ENCODE data around the gene PTBP3. TPM values are rescaled to one million over a fixed set of nuclear protein-coding genes. Genes with fewer than 3 reads are reported as not detected.

The PTBP3 gene
- 6.1 and 7.5 TPM in 2 replicates for polyA plus RNA-seq (2012; rRNA removed)
- 8.5 and 8.7 TPM in 2 replicates for polyA plus RNA-seq (2012; cell fraction: cytosol; rRNA removed)
- 11.6 and 33.9 TPM in 2 replicates for polyA plus RNA-seq (2012; cell fraction: nucleus; rRNA removed)

GRCh38 chr9:112332977-112333638 is at the start of gene PTBP3:
Gene PTBP3, minus strand, starts transcription at chr9:112333619. Its CDS starts 35,754 bp downstream, at chr9:112297865.
- H3K79me2 ChIP-seq (ENCODE audit: insufficient read depth), result peaks cover 47% of the 10 kb centered on the region
- H3K9me2 ChIP-seq, result no peaks in the 10 kb centered on the region
- H4K20me1 ChIP-seq (ENCODE audit: insufficient read depth), result peaks cover 41% of the 10 kb centered on the region
- H3F3A ChIP-seq (replicated peaks; ENCODE audit: insufficient read depth), result peaks cover 22% of the 10 kb centered on the region
- 0% methylated on average over 17 of the region's 90 CpGs for WGBS (ENCODE audit: low lambda C conversion rate)
- no peaks in the 10 kb centered on the region for H3K27me3 ChIP-seq (ENCODE audit: insufficient read depth)
- H3K4me3 ChIP-seq (ENCODE audit: low read depth in 2 of 2, low read length in 1 of 2), result peak within 1 kb of the TSS; percentile 93 to 99
- no peak for TF ChIP-seq RFX5 (IDR thresholded peaks at IDR 0.05; ENCODE audit: low read length)
- no peak for TF ChIP-seq GATA2 (CRISPR knock-in tag; IDR thresholded peaks at IDR 0.05)
- peak; percentile 58; the same call in 1 of the 2 replicates for TF ChIP-seq POLR2AphosphoS5 (IDR thresholded peaks at IDR 0.05; ENCODE audit: low read depth, low read length)
- TF ChIP-seq MAX (IDR thresholded peaks at IDR 0.05; ENCODE audit: low read depth), result peak; percentile 83
- no peak for TF ChIP-seq PBX3 (IDR thresholded peaks at IDR 0.05)
- TF ChIP-seq TCF12 (IDR thresholded peaks at IDR 0.05), result 0 out of 2 replicates have a peak, but pooled peaks have one; percentile 10
- peak; percentile 60; the same call in 1 of the 2 replicates for TF ChIP-seq YY1 (IDR thresholded peaks at IDR 0.05; ENCODE audit: low read depth)
- no peak; the same call in 1 of the 2 replicates for TF ChIP-seq USF1 (IDR thresholded peaks at IDR 0.05; ENCODE audit: borderline replicate concordance, low read depth)
- no peak for TF ChIP-seq USF2 (IDR thresholded peaks at IDR 0.05; ENCODE audit: borderline replicate concordance, low read depth, low read length)
- no peak for TF ChIP-seq EZH2phosphoT487 (IDR thresholded peaks at IDR 0.05; ENCODE audit: borderline replicate concordance, low read depth)
- no peak for TF ChIP-seq CHD2 (IDR thresholded peaks at IDR 0.05; ENCODE audit: low read length, partially characterized antibody)
- TF ChIP-seq RXRA (IDR thresholded peaks at IDR 0.05; ENCODE audit: borderline replicate concordance, low read depth), result no peak
- peak; percentile 77 for TF ChIP-seq TAF1 (IDR thresholded peaks at IDR 0.05; ENCODE audit: borderline replicate concordance, low read depth, low read length)
- no peak for TF ChIP-seq NFIC (IDR thresholded peaks at IDR 0.05; ENCODE audit: borderline replicate concordance)
- no peak; the same call in none of the 2 replicates for TF ChIP-seq MXI1 (IDR thresholded peaks at IDR 0.05; ENCODE audit: low read depth, low read length)
- peaks cover 3 to 16% of the 10 kb centered on the region in 2 experiments; a peak in 3 of 4 replicates for H3K4me1 ChIP-seq (ENCODE audit: control insufficient read depth in 1 of 2, insufficient read depth in 2 of 2, low read depth in 1 of 2, low read length in 1 of 2)
- peak within 1 kb of the TSS; percentile 95 to 96 for H3K27ac ChIP-seq (ENCODE audit: low read depth in 2 of 2, low read length in 1 of 2)
- peaks cover 0 to 7% of the 10 kb centered on the region in 2 experiments for H3K36me3 ChIP-seq (replicated peaks in 1 of 2; ENCODE audit: control insufficient read depth in 1 of 2, insufficient read depth in 2 of 2, low read length in 1 of 2)
- H3K4me2 ChIP-seq, result peak within 1 kb of the TSS; percentile 91
- peak within 1 kb of the TSS; percentile 93 for H2AFZ ChIP-seq (ENCODE audit: low read depth)
- H3K9me3 ChIP-seq, result no peaks in the 10 kb centered on the region
- CTCF ChIA-PET, result interaction anchor here (0.8 to 5.2 kb wide), 19 partner anchors 11 to 384 kb away, joined by 3 to 46 read pairs (median 4); partner anchors contain the start of genes HSDL2, INIP and KIAA1958
- H3K9ac ChIP-seq, result peak within 1 kb of the TSS; percentile 97
- POLR2A ChIA-PET, result interaction anchor here (0.5 to 1.0 kb wide), 6 partner anchors 39 to 383 kb away, joined by 3 to 6 read pairs (median 4); partner anchors contain the start of gene HSDL2
- DNase-seq, result peak; percentile 83
